ENCODE data around the gene C16orf86.

Gene C16orf86

GRCh38 chr16:67699265-67699664 lies 32.7 kb downstream of the C16orf86 start:
- no peak for DNase-seq

- DNase-seq, result no peak
Observed at GRCh38 chr16:67701420-67701819, 34.8 kb downstream of the C16orf86 start.

DNA sequence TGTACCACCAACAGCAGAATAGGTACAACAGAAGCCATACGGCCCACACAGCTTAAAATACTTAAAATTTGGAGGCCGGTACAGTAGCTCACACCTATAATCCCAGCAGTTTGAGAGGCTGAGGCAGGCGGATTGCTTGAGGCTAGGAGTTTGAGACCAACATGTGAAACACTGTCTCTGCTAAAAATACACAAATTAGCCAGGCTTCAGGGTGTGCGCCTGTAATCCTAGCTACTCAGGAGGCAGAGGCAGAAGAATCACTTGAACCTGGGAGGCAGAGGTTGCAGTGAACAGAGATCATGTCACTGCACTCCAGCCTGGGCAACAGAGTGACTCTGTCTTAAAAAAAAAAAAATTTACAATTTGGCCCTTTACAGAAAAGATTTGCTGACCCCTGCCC lies 35.5 kb downstream of the C16orf86 start:
- DNase-seq, result no peak

GRCh38 chr16:67703626-67704025 lies 37.0 kb downstream of the C16orf86 start:
- DNase-seq, result no peak

DNA sequence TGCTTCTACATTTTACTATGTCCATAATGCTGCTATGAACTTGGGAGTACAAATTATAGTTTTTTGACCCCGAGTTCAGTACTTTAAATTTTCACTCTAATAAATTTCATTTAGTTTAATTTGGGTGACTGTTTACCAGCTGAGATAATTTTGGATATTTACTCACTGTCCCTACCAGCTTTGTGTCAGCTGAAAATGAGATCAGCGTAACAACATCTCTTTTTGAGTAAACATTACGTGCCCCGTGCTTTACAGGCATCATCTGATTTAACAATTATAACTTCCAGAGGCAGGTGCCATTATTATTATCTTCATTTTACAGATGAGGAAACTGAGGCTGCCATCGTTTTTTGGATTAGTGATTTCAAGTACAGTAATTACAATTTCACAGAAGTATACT lies 37.5 kb downstream of the C16orf86 start:
- DNase-seq, result no peak

DNA sequence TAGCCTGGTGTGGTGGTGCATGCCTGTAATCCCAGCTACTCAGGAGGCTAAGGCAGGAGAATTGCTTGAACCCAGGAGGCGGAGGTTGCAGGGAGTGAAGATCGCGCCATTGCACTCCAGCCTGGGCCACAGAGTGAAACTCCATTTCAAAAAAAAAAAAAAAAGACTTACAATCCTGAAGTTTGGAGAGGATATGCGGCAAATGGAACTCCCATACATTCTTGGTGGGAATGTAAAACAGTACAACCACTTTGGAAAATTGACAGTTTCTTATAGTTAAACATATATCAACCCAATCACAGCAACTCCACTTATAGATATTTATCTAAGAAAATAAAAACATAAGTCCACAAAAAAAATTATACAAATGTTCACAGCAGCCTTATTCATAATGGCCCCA lies 40.6 kb downstream of the C16orf86 start:
- no peak for DNase-seq

DNA sequence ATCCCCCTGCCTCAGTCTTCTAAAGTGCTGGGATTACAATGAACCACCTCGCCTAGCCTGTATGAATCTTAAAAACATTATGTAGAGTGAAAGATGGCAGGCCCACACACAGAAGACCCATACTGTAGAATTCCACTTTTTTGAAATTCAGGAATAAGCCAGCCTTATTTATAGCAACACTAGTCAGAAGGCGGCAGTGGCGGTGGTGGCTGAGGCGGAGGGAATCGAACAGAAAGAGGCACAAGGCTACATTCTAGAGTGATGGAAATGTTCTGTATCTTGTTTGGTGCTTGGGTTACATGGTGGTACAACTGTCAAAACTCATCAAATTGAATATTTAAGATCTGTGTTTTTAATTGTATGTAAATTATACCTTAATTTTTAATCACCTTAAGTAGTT lies 41.2 kb downstream of the C16orf86 start:
- no peak for DNase-seq

GRCh38 chr16:67708368-67708771 lies 41.8 kb downstream of the C16orf86 start:
- no peak for DNase-seq

DNA sequence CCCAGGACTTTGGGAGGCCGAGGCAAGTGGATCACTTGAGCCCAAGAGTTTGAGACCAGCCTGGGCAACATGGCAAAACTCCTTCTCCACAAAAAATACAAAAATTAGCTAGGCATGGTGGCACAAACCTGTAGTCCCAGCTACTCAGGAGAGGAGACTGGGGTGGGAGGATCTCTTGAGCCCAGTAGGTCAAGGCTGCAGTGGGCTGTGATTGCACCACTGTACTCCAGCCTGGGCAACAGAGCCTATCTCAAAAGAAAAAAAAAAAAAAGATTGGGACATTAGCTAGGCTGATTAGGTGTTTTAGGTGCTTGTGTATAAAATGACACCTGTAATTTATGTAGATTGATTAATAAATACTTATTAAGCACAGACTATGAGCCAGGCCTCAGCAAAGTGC lies 42.4 kb downstream of the C16orf86 start:
- no peak for DNase-seq

DNA sequence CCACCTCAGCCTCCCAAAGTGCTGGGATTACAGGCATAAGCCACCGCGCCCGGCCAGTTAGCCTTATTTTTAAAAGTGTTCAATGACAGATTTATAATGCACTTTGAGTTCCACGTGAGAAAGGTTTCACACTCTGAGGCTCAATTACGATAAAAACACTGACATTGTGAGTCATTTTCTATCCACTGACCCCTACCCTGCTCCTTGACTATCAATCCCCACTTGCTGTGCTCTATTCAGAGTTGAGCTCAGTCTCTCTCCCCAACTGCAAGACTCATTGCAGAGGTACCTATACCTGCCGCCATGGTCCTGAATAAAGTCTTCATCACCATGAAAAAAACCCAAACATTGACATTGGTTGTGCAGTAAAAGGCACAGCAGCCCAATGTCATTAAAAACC lies 44.0 kb downstream of the C16orf86 start:
- DNase-seq, result no peak

GRCh38 chr16:67713647-67714273 lies 47.1 kb downstream of the C16orf86 start:
- DNase-seq, result no peak

DNA sequence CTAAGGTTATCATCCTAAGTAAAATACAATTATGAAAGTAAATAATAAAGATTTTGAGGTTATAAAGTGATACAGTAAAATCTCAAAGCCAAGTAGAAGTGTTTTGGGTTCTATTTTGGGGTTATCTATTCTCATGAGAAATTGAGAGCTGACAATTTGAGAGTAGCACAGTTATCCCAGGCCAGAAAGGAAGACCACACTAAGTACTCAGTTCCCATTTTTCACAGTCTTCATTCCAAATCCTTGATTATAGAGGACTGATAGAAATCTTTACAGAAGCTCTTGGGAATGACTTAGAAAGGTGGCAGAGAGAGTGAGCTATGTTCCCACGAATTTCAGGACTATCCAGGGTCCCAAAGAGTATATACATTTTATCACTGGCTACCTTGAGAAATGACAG lies 47.9 kb downstream of the C16orf86 start:
- DNase-seq, result no peak

- DNase-seq, result no peak
Observed at GRCh38 chr16:67716097-67716496, 49.5 kb downstream of the C16orf86 start.
